ENCODE data around the gene GRK4. TPM values are rescaled to one million over a fixed set of nuclear protein-coding genes. Genes with fewer than 3 reads are reported as not detected.

The GRK4 gene
- 1.9 and 2.5 TPM in 2 replicates for total RNA-seq

GRCh38 chr4:2963175-2963965, at the start of gene GRK4, which contains the start of gene NOP14:
Gene GRK4, plus strand, starts transcription at chr4:2963571. Its CDS starts 500 bp downstream, at chr4:2964071.
Gene NOP14, minus strand, starts transcription at chr4:2963406. Its CDS starts 87 bp downstream, at chr4:2963319.

DNA sequence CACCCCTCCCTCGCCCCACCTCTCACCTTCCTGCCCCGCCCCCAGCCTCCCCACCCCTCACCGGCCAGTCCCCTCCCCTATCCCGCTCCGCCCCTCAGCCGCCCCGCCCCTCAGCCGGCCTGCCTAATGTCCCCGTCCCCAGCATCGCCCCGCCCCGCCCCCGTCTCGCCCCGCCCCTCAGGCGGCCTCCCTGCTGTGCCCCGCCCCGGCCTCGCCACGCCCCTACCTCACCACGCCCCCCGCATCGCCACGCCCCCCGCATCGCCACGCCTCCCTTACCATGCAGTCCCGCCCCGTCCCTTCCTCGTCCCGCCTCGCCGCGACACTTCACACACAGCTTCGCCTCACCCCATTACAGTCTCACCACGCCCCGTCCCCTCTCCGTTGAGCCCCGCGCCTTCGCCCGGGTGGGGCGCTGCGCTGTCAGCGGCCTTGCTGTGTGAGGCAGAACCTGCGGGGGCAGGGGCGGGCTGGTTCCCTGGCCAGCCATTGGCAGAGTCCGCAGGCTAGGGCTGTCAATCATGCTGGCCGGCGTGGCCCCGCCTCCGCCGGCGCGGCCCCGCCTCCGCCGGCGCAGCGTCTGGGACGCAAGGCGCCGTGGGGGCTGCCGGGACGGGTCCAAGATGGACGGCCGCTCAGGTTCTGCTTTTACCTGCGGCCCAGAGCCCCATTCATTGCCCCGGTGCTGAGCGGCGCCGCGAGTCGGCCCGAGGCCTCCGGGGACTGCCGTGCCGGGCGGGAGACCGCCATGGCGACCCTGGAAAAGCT, 110.9 kb downstream of the GRK4 start, which contains the start of the genes HTT and HTT-AS:
Gene HTT (plus strand): TSS at position 604 of the 768 bp plus-strand sequence. CDS start 145 bp downstream, at position 749.
Gene HTT-AS (minus strand): TSS at position 461 of the 768 bp plus-strand sequence.

Other genes starting within 250 kb of the GRK4 start
- gene TNIP2, start 207.2 kb upstream of the GRK4 start, total RNA-seq, result 39.5 and 48.8 TPM in 2 replicates
- gene SH3BP2, start 170.5 kb upstream of the GRK4 start, total RNA-seq, result 13.1 and 28.9 TPM in 2 replicates
- gene ADD1, start 119.7 kb upstream of the GRK4 start, total RNA-seq, result 121 and 122 TPM in 2 replicates
- gene NOP14, start 165 bp upstream of the GRK4 start, total RNA-seq, result 30.8 and 31.4 TPM in 2 replicates
- not detected in 2 replicates for gene HTT-AS, start 111.0 kb downstream of the GRK4 start, total RNA-seq
- gene HTT, start 111.1 kb downstream of the GRK4 start, total RNA-seq, result 28.7 and 32.5 TPM in 2 replicates